H1 (cell line): ENCODE data around the gene L3MBTL1.

Experiments
- CEBPB ChIP-seq: IDR thresholded peaks from 2 replicates; pipeline ENCODE4 v1.6.1; 2012; ENCODE audit warnings: low read depth, low read length
- CHD1 ChIP-seq: IDR thresholded peaks from 2 replicates; pipeline ENCODE4 v1.6.1; 2012; ENCODE audit warnings: low read depth, low read length, improper control_type of control experiment
- CTCF ChIP-seq, 3 experiments: IDR thresholded peaks; 1 replicate in 2 of 3; 2 replicates in 1 of 3; pipeline versions ENCODE4 v1.5.1 to v1.6.1; 2011; ENCODE audit warnings: low read length in 3 of 3, mild to moderate bottlenecking in 3 of 3, inconsistent platforms in 2 of 3, low read depth in 1 of 3, moderate library complexity in 1 of 3; ENCODE audit not compliant: insufficient read depth in 1 of 3; ENCODE audit errors: control extremely low read depth in 1 of 3
- EZH2 ChIP-seq: fragments of 200-600 bp; sonication (generic); IDR thresholded peaks from 2 replicates; pipeline ENCODE4 v1.7.1; 2012; ENCODE audit warnings: low read depth, mild to moderate bottlenecking, moderate library complexity, low read length, inconsistent platforms; ENCODE audit not compliant: severe bottlenecking
- JUND ChIP-seq: IDR thresholded peaks from 2 replicates; pipeline ENCODE4 v1.6.1; 2011; ENCODE audit warnings: mild to moderate bottlenecking, improper control_type of control experiment, low read length
- TAF1 ChIP-seq: IDR thresholded peaks from 2 replicates; pipeline ENCODE4 v1.6.1; 2011; ENCODE audit warnings: mild to moderate bottlenecking, low read depth, low read length

- TF ChIP-seq TAF1 (no peak), CTCF (IDR thresholded peaks at IDR 0.05; ENCODE audit: control extremely low read depth in 1 of 3, insufficient read depth in 1 of 3, low read depth in 1 of 3, low read length in 3 of 3) (no peak), JUND (no peak), CHD1 (no peak), EZH2 (no peak), CEBPB (no peak)
Observed at GRCh38 chr20:43531091-43531443, 23.6 kb downstream of the L3MBTL1 start.
